HEK293 (cell line): ENCODE data around the gene C6orf89.
A peak's percentile ranks its signal among the peaks of the same experiment; 100 is the strongest.

ENCODE experiments used
- CTCF ChIA-PET: fragments of 350-600 bp; formaldehyde crosslinking; extraction: SDS; loops from one replicate; lab custom pipeline; 2021; ENCODE audit warnings: antibody characterized with exemption; lab: Yijun Ruan, JAX
- POLR2A ChIA-PET: fragments of 300-600 bp; formaldehyde crosslinking; extraction: SDS; loops from one replicate; lab custom pipeline; 2020; ENCODE audit warnings: antibody characterized with exemption, inconsistent platforms; lab: Yijun Ruan, JAX
- H3K27ac ChIP-seq: fragments of 200-500 bp; sonication (Bioruptor generic); 2 replicates; pipeline ENCODE4 v1.5.1; 2014; ENCODE audit warnings: low read depth, low read length, control low read depth, inconsistent platforms; ENCODE audit errors: extremely low read depth
- H3K36me3 ChIP-seq, 2 experiments: fragments of 200-500 bp in 1 of 2; sonication (Bioruptor generic) in 1 of 2; 1 replicate in 1 of 2; 2 replicates in 1 of 2; pipeline ENCODE4 v1.5.1; 2014 to 2017; ENCODE audit warnings: inconsistent platforms in 2 of 2, low read length in 2 of 2; ENCODE audit not compliant: control insufficient read depth in 2 of 2, insufficient read depth in 1 of 2
- H3K4me1 ChIP-seq: fragments of 200-500 bp; sonication (Bioruptor generic); 2 replicates; pipeline ENCODE4 v1.5.1; 2014; ENCODE audit warnings: mild to moderate bottlenecking, low read length, inconsistent platforms; ENCODE audit not compliant: control insufficient read depth, insufficient read depth
- H3K4me3 ChIP-seq: 2 replicates; pipeline ENCODE4 v1.5.1; 2011; ENCODE audit warnings: low read depth, mild to moderate bottlenecking, control low read depth, low read length, moderate library complexity
- H3K9me3 ChIP-seq: fragments of 200-500 bp; sonication (Bioruptor generic); 2 replicates; pipeline ENCODE4 v1.5.1; 2014; ENCODE audit warnings: low read depth, low read length, inconsistent platforms; ENCODE audit not compliant: control insufficient read depth, insufficient read depth
- EGR2 ChIP-seq: fragments of 450-650 bp; formaldehyde crosslinking; IDR thresholded peaks from 2 replicates; pipeline ENCODE4 v1.5.1; 2016; ENCODE audit warnings: low read depth, missing biosample characterization, missing genetic modification characterization
- KLF1 ChIP-seq: fragments of 450-650 bp; formaldehyde crosslinking; IDR thresholded peaks from 2 replicates; pipeline ENCODE4 v1.5.1; 2016; ENCODE audit warnings: missing biosample characterization, missing genetic modification characterization
- KLF8 ChIP-seq: fragments of 450-650 bp; formaldehyde crosslinking; IDR thresholded peaks from 2 replicates; pipeline ENCODE4 v1.5.1; 2016; ENCODE audit warnings: missing biosample characterization, missing genetic modification characterization
- PRDM4 ChIP-seq: fragments of 450-650 bp; formaldehyde crosslinking; IDR thresholded peaks from 2 replicates; pipeline ENCODE4 v1.5.1; 2017; ENCODE audit warnings: missing biosample characterization, missing genetic modification characterization
- SCRT2 ChIP-seq: fragments of 450-650 bp; formaldehyde crosslinking; IDR thresholded peaks from 2 replicates; pipeline ENCODE4 v1.5.1; 2016; ENCODE audit warnings: missing biosample characterization, missing genetic modification characterization
- ZFHX2 ChIP-seq: fragments of 450-650 bp; formaldehyde crosslinking; conservative IDR thresholded peaks from 2 replicates; pipeline ENCODE4 v1.5.1; 2016; ENCODE audit warnings: missing biosample characterization, missing genetic modification characterization
- ZNF211 ChIP-seq: fragments of 450-650 bp; formaldehyde crosslinking; IDR thresholded peaks from 2 replicates; pipeline ENCODE4 v1.5.1; 2016; ENCODE audit warnings: low read depth, missing biosample characterization, missing genetic modification characterization
- ZNF292 ChIP-seq: fragments of 450-650 bp; formaldehyde crosslinking; IDR thresholded peaks from 2 replicates; pipeline ENCODE4 v1.5.1; 2016; ENCODE audit warnings: low read depth, missing biosample characterization, missing genetic modification characterization, borderline replicate concordance
- ZNF311 ChIP-seq: fragments of 450-650 bp; formaldehyde crosslinking; IDR thresholded peaks from 2 replicates; pipeline ENCODE4 v1.5.1; 2017; ENCODE audit warnings: missing biosample characterization, missing genetic modification characterization, borderline replicate concordance
- ZNF350 ChIP-seq: fragments of 450-650 bp; formaldehyde crosslinking; IDR thresholded peaks from 2 replicates; pipeline ENCODE4 v1.5.0; 2017; ENCODE audit warnings: missing biosample characterization, mild to moderate bottlenecking, missing genetic modification characterization
- ZNF416 ChIP-seq: fragments of 450-650 bp; formaldehyde crosslinking; IDR thresholded peaks from 2 replicates; pipeline ENCODE4 v1.5.1; 2016; ENCODE audit warnings: missing biosample characterization, missing genetic modification characterization
- ZNF426 ChIP-seq: fragments of 450-650 bp; formaldehyde crosslinking; IDR thresholded peaks from 2 replicates; pipeline ENCODE4 v1.5.1; 2017; ENCODE audit warnings: missing biosample characterization, missing genetic modification characterization, mild to moderate bottlenecking, inconsistent platforms, moderate library complexity
- ZNF449 ChIP-seq: fragments of 450-650 bp; formaldehyde crosslinking; IDR thresholded peaks from 2 replicates; pipeline ENCODE4 v1.5.1; 2017; ENCODE audit warnings: missing biosample characterization, mild to moderate bottlenecking, missing genetic modification characterization, moderate library complexity
- ZNF664 ChIP-seq: fragments of 450-650 bp; formaldehyde crosslinking; IDR thresholded peaks from 2 replicates; pipeline ENCODE4 v1.5.1; 2016; ENCODE audit warnings: missing biosample characterization, missing genetic modification characterization

C6orf89 gene

GRCh38 chr6:36956446-36956820 is 70.7 kb downstream of the C6orf89 start:
- H3K4me1 ChIP-seq: no peaks in the 10 kb centered on the region
- no peak overlapping the region for H3K27ac ChIP-seq
- no peaks in the 10 kb centered on the region for H3K36me3 ChIP-seq
- TF ChIP-seq ZNF664 (tag by site-specific recombination): peak; percentile 48; the same call in 1 of the 2 replicates
- 0 out of 2 replicates have a peak, but pooled peaks have one; percentile 5 for TF ChIP-seq ZNF449 (tag by site-specific recombination)
- TF ChIP-seq ZNF292 (tag by site-specific recombination): no peak
- no peak for TF ChIP-seq ZNF311 (tag by site-specific recombination)
- TF ChIP-seq ZNF211 (tag by site-specific recombination): no peak
- no peak for TF ChIP-seq ZNF350
- 0 out of 2 replicates have a peak, but pooled peaks have one; percentile 27 for TF ChIP-seq SCRT2 (tag by site-specific recombination)
- no peaks in the 10 kb centered on the region for H3K9me3 ChIP-seq
- H3K4me3 ChIP-seq: no peak overlapping the region
- ChIA-PET CTCF (interaction anchor here (1.3 to 2.4 kb wide), 3 partner anchors 19 to 71 kb away, joined by 6 to 7 read pairs (median 6); partner anchors contain the start of gene C6orf89), POLR2A (interaction anchor here (0.7 to 1.7 kb wide), 2 partner anchors 28 to 30 kb away, joined by 3 to 4 read pairs; partner anchors contain the start of gene MTCH1)

GRCh38 chr6:36957773-36958271 is 72.1 kb downstream of the C6orf89 start:
- no peaks in the 10 kb centered on the region for H3K36me3 ChIP-seq
- no peak overlapping the region for H3K27ac ChIP-seq
- POLR2A ChIA-PET: no interaction called here
- H3K9me3 ChIP-seq: no peaks in the 10 kb centered on the region
- CTCF ChIA-PET: no interaction called here
- TF ChIP-seq ZFHX2 (tag by site-specific recombination): 0 out of 2 replicates have a peak, but pooled peaks have one; percentile 38
- no peak for TF ChIP-seq ZNF426 (tag by site-specific recombination)
- 0 out of 2 replicates have a peak, but pooled peaks have one; percentile 29 for TF ChIP-seq EGR2 (tag by site-specific recombination)
- TF ChIP-seq KLF1 (tag by site-specific recombination): peak; percentile 94
- H3K4me3 ChIP-seq: no peak overlapping the region
- no peaks in the 10 kb centered on the region for H3K4me1 ChIP-seq

GRCh38 chr6:36958775-36959554 is 73.2 kb downstream of the C6orf89 start:
- H3K9me3 ChIP-seq: no peaks in the 10 kb centered on the region
- CTCF ChIA-PET: interaction anchor here (0.6 to 1.0 kb wide), 2 partner anchors 19 to 234 kb away, joined by 3 to 4 read pairs; no protein-coding TSS in a partner anchor
- no peak overlapping the region for H3K27ac ChIP-seq
- TF ChIP-seq ZNF416 (tag by site-specific recombination) (no peak), KLF8 (peak; percentile 53; the same call in 1 of the 2 replicates), PRDM4 (tag by site-specific recombination) (no peak), KLF1 (tag by site-specific recombination) (peak; percentile 42; the same call in 1 of the 2 replicates)
- POLR2A ChIA-PET: no interaction called here
- H3K4me3 ChIP-seq: no peak overlapping the region
- no peaks in the 10 kb centered on the region for H3K4me1 ChIP-seq
- H3K36me3 ChIP-seq: no peaks in the 10 kb centered on the region
